Measurements from ENCODE around the gene ARHGAP9.

Gene ARHGAP9

GRCh38 chr12:57462251-57462911, 17.3 kb downstream of the ARHGAP9 start (continued):
- TF ChIP-seq ZFP37 (tag by site-specific recombination; IDR thresholded peaks at IDR 0.05) (0 out of 2 replicates have a peak, but pooled peaks have one; percentile 28), ZNF777 (tag by site-specific recombination; IDR thresholded peaks at IDR 0.05; ENCODE audit: borderline replicate concordance) (no peak), ZNF280C (tag by site-specific recombination; IDR thresholded peaks at IDR 0.05) (no peak), SETDB1 (IDR thresholded peaks at IDR 0.05; ENCODE audit: insufficient read length, low read length) (no peak), ZNF157 (tag by site-specific recombination; IDR thresholded peaks at IDR 0.05) (no peak), GLI2 (tag by site-specific recombination; IDR thresholded peaks at IDR 0.05; ENCODE audit: borderline replicate concordance, low read depth) (no peak), ZNF473 (tag by site-specific recombination; IDR thresholded peaks at IDR 0.05) (no peak), GLI4 (tag by site-specific recombination; IDR thresholded peaks at IDR 0.05) (no peak), ZNF610 (tag by site-specific recombination; IDR thresholded peaks at IDR 0.05; ENCODE audit: borderline replicate concordance) (peak; percentile 61; the same call in 1 of the 2 replicates), ZNF488 (tag by site-specific recombination; IDR thresholded peaks at IDR 0.05) (no peak), ZNF174 (tag by site-specific recombination; IDR thresholded peaks at IDR 0.05) (no peak), ZNF335 (tag by site-specific recombination; conservative IDR thresholded peaks at IDR 0.05) (peak; percentile 84), ZBTB17 (tag by site-specific recombination; IDR thresholded peaks at IDR 0.05) (peak; percentile 90), INSM2 (tag by site-specific recombination; IDR thresholded peaks at IDR 0.05) (no peak), EGR2 (tag by site-specific recombination; IDR thresholded peaks at IDR 0.05; ENCODE audit: low read depth) (no peak), ZNF501 (tag by site-specific recombination; IDR thresholded peaks at IDR 0.05) (peak; percentile 70), ZNF184 (tag by site-specific recombination; IDR thresholded peaks at IDR 0.05) (no peak; the same call in 1 of the 2 replicates), SCRT2 (tag by site-specific recombination; IDR thresholded peaks at IDR 0.05) (no peak), IKZF3 (tag by site-specific recombination; IDR thresholded peaks at IDR 0.05) (peak; percentile 98), ZBTB49 (tag by site-specific recombination; IDR thresholded peaks at IDR 0.05; ENCODE audit: low read depth) (no peak), ZNF621 (tag by site-specific recombination; IDR thresholded peaks at IDR 0.05) (no peak)
- TF ChIP-seq, protein P1, sequence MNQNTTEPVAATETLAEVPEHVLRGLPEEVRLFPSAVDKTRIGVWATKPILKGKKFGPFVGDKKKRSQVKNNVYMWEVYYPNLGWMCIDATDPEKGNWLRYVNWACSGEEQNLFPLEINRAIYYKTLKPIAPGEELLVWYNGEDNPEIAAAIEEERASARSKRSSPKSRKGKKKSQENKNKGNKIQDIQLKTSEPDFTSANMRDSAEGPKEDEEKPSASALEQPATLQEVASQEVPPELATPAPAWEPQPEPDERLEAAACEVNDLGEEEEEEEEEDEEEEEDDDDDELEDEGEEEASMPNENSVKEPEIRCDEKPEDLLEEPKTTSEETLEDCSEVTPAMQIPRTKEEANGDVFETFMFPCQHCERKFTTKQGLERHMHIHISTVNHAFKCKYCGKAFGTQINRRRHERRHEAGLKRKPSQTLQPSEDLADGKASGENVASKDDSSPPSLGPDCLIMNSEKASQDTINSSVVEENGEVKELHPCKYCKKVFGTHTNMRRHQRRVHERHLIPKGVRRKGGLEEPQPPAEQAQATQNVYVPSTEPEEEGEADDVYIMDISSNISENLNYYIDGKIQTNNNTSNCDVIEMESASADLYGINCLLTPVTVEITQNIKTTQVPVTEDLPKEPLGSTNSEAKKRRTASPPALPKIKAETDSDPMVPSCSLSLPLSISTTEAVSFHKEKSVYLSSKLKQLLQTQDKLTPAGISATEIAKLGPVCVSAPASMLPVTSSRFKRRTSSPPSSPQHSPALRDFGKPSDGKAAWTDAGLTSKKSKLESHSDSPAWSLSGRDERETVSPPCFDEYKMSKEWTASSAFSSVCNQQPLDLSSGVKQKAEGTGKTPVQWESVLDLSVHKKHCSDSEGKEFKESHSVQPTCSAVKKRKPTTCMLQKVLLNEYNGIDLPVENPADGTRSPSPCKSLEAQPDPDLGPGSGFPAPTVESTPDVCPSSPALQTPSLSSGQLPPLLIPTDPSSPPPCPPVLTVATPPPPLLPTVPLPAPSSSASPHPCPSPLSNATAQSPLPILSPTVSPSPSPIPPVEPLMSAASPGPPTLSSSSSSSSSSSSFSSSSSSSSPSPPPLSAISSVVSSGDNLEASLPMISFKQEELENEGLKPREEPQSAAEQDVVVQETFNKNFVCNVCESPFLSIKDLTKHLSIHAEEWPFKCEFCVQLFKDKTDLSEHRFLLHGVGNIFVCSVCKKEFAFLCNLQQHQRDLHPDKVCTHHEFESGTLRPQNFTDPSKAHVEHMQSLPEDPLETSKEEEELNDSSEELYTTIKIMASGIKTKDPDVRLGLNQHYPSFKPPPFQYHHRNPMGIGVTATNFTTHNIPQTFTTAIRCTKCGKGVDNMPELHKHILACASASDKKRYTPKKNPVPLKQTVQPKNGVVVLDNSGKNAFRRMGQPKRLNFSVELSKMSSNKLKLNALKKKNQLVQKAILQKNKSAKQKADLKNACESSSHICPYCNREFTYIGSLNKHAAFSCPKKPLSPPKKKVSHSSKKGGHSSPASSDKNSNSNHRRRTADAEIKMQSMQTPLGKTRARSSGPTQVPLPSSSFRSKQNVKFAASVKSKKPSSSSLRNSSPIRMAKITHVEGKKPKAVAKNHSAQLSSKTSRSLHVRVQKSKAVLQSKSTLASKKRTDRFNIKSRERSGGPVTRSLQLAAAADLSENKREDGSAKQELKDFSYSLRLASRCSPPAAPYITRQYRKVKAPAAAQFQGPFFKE (tag by site-specific recombination; IDR thresholded peaks at IDR 0.05; ENCODE audit: borderline replicate concordance) = no peak
- TF ChIP-seq, protein P2, sequence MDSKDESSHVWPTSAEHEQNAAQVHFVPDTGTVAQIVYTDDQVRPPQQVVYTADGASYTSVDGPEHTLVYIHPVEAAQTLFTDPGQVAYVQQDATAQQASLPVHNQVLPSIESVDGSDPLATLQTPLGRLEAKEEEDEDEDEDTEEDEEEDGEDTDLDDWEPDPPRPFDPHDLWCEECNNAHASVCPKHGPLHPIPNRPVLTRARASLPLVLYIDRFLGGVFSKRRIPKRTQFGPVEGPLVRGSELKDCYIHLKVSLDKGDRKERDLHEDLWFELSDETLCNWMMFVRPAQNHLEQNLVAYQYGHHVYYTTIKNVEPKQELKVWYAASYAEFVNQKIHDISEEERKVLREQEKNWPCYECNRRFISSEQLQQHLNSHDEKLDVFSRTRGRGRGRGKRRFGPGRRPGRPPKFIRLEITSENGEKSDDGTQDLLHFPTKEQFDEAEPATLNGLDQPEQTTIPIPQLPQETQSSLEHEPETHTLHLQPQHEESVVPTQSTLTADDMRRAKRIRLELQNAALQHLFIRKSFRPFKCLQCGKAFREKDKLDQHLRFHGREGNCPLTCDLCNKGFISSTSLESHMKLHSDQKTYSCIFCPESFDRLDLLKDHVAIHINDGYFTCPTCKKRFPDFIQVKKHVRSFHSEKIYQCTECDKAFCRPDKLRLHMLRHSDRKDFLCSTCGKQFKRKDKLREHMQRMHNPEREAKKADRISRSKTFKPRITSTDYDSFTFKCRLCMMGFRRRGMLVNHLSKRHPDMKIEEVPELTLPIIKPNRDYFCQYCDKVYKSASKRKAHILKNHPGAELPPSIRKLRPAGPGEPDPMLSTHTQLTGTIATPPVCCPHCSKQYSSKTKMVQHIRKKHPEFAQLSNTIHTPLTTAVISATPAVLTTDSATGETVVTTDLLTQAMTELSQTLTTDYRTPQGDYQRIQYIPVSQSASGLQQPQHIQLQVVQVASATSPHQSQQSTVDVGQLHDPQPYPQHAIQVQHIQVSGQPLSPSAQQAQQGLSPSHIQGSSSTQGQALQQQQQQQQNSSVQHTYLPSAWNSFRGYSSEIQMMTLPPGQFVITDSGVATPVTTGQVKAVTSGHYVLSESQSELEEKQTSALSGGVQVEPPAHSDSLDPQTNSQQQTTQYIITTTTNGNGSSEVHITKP (tag by site-specific recombination; IDR thresholded peaks at IDR 0.05) = peak; percentile 90

Measured in HEK293 (cell line).